A549 (cell line): Measurements from ENCODE around the gene MPRIP.

ENCODE experiments used
- EP300 ChIP-seq, 2 experiments: fragments of >200 bp; sonication (Bioruptor Twin); formaldehyde crosslinking; IDR thresholded peaks; 2 replicates in 1 of 2; 3 replicates in 1 of 2; pipeline ENCODE4 v1.6.1; 2016 to 2017
- MAX ChIP-seq: IDR thresholded peaks from 2 replicates; pipeline ENCODE4 v1.6.1; 2012
- POLR2A ChIP-seq: IDR thresholded peaks from 2 replicates; pipeline ENCODE4 v1.6.1; 2012; ENCODE audit warnings: mild to moderate bottlenecking, low read length
- SMC3 ChIP-seq: fragments of >200 bp; sonication (Bioruptor Twin); formaldehyde crosslinking; IDR thresholded peaks from 3 replicates; pipeline ENCODE4 v1.6.1; 2018; ENCODE audit warnings: inconsistent platforms
- SREBF2 ChIP-seq: fragments of 450-650 bp; IDR thresholded peaks from 2 replicates; pipeline ENCODE4 v1.6.1; 2014; ENCODE audit warnings: mild to moderate bottlenecking, moderate library complexity
- ZFP36 ChIP-seq: fragments of 450-650 bp; IDR thresholded peaks from 2 replicates; pipeline ENCODE4 v1.6.1; 2014; ENCODE audit warnings: borderline replicate concordance; ENCODE audit not compliant: partially characterized antibody
- TF ChIP-seq, protein P1 (sequence below): fragments of >200 bp; sonication (Bioruptor Twin); formaldehyde crosslinking; IDR thresholded peaks from 3 replicates; pipeline ENCODE4 v1.5.1; 2016
- TF ChIP-seq, protein P2 (sequence below): fragments of 150-350 bp; IDR thresholded peaks from 2 replicates; pipeline ENCODE4 v1.6.1; 2014; ENCODE audit warnings: low read depth, mild to moderate bottlenecking, low read length

DNA sequence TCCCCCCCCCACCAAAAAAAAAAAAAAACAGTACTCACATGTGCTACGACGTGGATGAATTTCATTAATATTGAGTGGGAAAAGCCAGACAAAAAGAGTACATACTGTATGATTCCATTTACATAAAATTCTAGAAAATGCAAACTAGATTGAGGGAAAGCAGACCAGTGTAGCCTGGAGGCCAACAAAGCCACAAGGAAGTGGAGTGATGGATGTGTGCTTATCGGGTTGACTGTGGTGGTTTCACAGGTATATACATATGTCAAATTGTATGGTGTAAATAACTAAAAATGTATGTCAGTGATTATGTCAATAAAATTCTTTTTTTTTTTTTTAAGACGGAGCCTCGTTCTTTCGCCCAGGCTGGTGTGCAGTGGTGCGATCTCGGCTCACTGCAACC, 165.7 kb downstream of the MPRIP start:
- TF ChIP-seq SMC3 (no peak), ZFP36 (no peak), POLR2A (no peak), SREBF2 (no peak), EP300 (IDR thresholded peaks at IDR 0.05) (no peak), MAX (no peak)
- TF ChIP-seq, protein P1, sequence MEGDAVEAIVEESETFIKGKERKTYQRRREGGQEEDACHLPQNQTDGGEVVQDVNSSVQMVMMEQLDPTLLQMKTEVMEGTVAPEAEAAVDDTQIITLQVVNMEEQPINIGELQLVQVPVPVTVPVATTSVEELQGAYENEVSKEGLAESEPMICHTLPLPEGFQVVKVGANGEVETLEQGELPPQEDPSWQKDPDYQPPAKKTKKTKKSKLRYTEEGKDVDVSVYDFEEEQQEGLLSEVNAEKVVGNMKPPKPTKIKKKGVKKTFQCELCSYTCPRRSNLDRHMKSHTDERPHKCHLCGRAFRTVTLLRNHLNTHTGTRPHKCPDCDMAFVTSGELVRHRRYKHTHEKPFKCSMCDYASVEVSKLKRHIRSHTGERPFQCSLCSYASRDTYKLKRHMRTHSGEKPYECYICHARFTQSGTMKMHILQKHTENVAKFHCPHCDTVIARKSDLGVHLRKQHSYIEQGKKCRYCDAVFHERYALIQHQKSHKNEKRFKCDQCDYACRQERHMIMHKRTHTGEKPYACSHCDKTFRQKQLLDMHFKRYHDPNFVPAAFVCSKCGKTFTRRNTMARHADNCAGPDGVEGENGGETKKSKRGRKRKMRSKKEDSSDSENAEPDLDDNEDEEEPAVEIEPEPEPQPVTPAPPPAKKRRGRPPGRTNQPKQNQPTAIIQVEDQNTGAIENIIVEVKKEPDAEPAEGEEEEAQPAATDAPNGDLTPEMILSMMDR: no peak
- TF ChIP-seq, protein P2, sequence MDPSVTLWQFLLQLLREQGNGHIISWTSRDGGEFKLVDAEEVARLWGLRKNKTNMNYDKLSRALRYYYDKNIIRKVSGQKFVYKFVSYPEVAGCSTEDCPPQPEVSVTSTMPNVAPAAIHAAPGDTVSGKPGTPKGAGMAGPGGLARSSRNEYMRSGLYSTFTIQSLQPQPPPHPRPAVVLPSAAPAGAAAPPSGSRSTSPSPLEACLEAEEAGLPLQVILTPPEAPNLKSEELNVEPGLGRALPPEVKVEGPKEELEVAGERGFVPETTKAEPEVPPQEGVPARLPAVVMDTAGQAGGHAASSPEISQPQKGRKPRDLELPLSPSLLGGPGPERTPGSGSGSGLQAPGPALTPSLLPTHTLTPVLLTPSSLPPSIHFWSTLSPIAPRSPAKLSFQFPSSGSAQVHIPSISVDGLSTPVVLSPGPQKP: no peak
